Uterus (tissue), 2 donors: ENCODE data around the gene PRKAG2.

Experiments used
- CTCF ChIP-seq, 4 experiments: fragments of 200-600 bp in 2 of 4; fragments of 450-650 bp in 2 of 4; sonication (generic) in 2 of 4; IDR thresholded peaks; one replicate each; pipeline ENCODE4 v1.5.1; 2016 to 2019; ENCODE audit warnings: antibody characterized with exemption in 4 of 4, mild to moderate bottlenecking in 2 of 4, moderate library complexity in 1 of 4
- POLR2A ChIP-seq, 2 donors: fragments of 450-650 bp; IDR thresholded peaks; one replicate each; pipeline ENCODE4 v1.6.1; 2016; ENCODE audit warnings: antibody characterized with exemption in 2 of 2, mild to moderate bottlenecking in 1 of 2, moderate library complexity in 1 of 2

- TF ChIP-seq POLR2A (IDR thresholded peaks at IDR 0.05) (no peak), CTCF (IDR thresholded peaks at IDR 0.05) (no peak)
Measured at GRCh38 chr7:151866028-151866427, 10.9 kb downstream of the PRKAG2 start.
